MG63 (cell line): ENCODE measurements around the gene ATF4. TPM values are rescaled to one million over a fixed set of nuclear protein-coding genes. Genes with fewer than 3 reads are reported as not detected.
"Not testable (repeated sequence)": the region's sequence is repeated elsewhere in the genome, so short reads cannot be mapped to it uniquely, and the experiment has no call there.

Experiments
- DNase-seq: peaks from one replicate; pipeline ENCODE4 v3.0.0-alpha.2; 2020
- H3K27me3 ChIP-seq: fragments of 250-450 bp; sonication (Bioruptor Pico); 2 replicates; pipeline ENCODE4 v1.5.1; 2020; ENCODE audit warnings: mild to moderate bottlenecking, moderate library complexity
- H3K36me3 ChIP-seq: fragments of 250-450 bp; sonication (Bioruptor Pico); 2 replicates; pipeline ENCODE4 v1.5.1; 2020; ENCODE audit warnings: mild to moderate bottlenecking, moderate library complexity
- H3K4me3 ChIP-seq: fragments of 250-450 bp; sonication (Bioruptor Pico); 2 replicates; pipeline ENCODE4 v1.5.1; 2020; ENCODE audit warnings: mild to moderate bottlenecking, moderate library complexity
- H3K9me3 ChIP-seq: fragments of 250-450 bp; sonication (Bioruptor Pico); 2 replicates; pipeline ENCODE4 v1.5.1; 2020; ENCODE audit warnings: mild to moderate bottlenecking, moderate library complexity
- total RNA-seq: library from RNA; depleted of rRNA; stranded (reverse); fragments of >200 nt; shearing (Covaris generic); gene quantifications from 2 replicates; pipeline ENCODE4 v1.2.3, GENCODE V29; 2014; ENCODE audit warnings: low replicate concordance

ATF4 gene
- total RNA-seq, 1 experiment from 2014 or later = 436 TPM

DNA sequence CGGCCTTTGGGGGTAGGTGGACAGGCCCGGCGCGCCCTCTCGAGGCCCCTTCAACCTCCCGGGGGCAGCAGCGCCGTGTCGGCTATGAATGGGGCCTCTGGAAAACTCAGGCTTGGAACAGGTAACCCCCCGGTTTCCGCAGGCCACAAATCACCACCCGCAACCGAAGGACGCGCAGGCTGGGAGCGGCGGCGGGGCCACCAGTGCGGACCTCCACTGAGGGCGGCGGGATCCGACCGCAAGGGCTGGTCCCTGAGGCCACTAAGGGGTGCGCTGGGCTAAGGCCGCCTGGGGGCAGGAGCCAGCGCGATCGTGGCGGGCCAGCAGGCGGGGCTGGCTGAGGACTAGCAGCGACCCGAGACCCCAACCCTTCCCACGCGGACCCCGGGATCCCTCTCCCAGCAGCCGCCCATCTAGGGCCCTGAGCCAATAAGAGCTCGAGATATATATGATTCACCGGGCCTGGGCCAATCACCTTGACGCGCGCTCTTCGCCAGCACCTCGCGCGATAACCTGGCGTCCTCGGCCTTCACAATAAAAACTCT is 609 bp upstream of the ATF4 start:
- DNase-seq = peak; percentile 99
- Histone ChIP-seq H3K4me3 (peak overlapping the region; percentile 99), H3K27me3 (no peaks in the 10 kb centered on the region), H3K9me3 (no peaks in the 10 kb centered on the region), H3K36me3 (peaks cover 61% of the 10 kb centered on the region)

GRCh38 chr22:39521106-39521885 is 934 bp downstream of the ATF4 start:
- not testable (repeated sequence) for DNase-seq
- H3K36me3 ChIP-seq = peaks cover 46% of the 10 kb centered on the region

DNA sequence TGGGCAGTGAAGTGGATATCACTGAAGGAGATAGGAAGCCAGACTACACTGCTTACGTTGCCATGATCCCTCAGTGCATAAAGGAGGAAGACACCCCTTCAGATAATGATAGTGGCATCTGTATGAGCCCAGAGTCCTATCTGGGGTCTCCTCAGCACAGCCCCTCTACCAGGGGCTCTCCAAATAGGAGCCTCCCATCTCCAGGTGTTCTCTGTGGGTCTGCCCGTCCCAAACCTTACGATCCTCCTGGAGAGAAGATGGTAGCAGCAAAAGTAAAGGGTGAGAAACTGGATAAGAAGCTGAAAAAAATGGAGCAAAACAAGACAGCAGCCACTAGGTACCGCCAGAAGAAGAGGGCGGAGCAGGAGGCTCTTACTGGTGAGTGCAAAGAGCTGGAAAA is 1.7 kb downstream of the ATF4 start:
- Histone ChIP-seq H3K36me3 (peaks cover 41% of the 10 kb centered on the region), H3K4me3 (peak overlapping the region; percentile 99)
- H3K9me3 ChIP-seq, H3K27me3 ChIP-seq, DNase-seq: not testable (repeated sequence)

More at GRCh38 chr22:39521106-39521885, 934 bp downstream of the ATF4 start:
- H3K27me3 ChIP-seq, H3K9me3 ChIP-seq: not testable (repeated sequence)
- peak overlapping the region; percentile 99 for H3K4me3 ChIP-seq

- peak; percentile 68 for DNase-seq
- Histone ChIP-seq H3K9me3 (no peaks in the 10 kb centered on the region), H3K27me3 (no peaks in the 10 kb centered on the region), H3K36me3 (peaks cover 44% of the 10 kb centered on the region), H3K4me3 (peak overlapping the region; percentile 99)
These were observed 2.4 kb downstream of the ATF4 start for GRCh38 chr22:39522567-39523300.

DNA sequence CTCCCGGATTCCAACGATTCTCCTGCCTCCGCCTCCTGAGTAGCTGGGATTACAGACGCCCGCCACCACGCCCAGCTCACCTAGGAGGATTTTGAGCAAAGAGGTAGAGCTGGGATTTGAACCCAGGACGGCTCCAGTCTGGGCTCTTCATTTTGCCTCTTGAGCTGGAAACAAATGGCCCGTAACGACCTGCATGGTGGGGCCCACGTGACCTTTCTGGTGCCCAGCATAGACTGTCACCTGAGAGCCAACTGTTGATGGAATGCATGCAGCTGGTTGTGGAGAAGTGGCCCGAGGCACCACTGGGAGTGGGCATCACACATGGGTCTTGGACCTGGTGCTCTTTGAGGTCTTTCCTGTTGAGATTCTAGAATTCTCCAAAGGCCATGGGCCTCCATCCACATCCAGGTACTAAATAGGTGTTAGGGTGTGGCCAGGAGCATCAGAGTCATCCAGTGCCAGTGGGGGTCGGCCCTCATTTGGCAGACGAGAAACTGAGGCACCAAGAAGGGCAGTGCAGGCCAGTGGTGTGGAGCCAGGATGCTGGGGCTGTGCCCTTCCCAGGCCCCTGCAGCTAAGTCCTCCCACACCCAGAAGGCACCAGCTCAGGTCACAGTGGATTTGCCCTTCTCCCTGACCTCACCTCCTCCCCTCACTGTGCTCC is 3.9 kb downstream of the ATF4 start:
- DNase-seq = no peak
- Histone ChIP-seq H3K27me3 (no peaks in the 10 kb centered on the region), H3K9me3 (no peaks in the 10 kb centered on the region), H3K36me3 (peaks cover 56% of the 10 kb centered on the region), H3K4me3 (no peak overlapping the region)

DNA sequence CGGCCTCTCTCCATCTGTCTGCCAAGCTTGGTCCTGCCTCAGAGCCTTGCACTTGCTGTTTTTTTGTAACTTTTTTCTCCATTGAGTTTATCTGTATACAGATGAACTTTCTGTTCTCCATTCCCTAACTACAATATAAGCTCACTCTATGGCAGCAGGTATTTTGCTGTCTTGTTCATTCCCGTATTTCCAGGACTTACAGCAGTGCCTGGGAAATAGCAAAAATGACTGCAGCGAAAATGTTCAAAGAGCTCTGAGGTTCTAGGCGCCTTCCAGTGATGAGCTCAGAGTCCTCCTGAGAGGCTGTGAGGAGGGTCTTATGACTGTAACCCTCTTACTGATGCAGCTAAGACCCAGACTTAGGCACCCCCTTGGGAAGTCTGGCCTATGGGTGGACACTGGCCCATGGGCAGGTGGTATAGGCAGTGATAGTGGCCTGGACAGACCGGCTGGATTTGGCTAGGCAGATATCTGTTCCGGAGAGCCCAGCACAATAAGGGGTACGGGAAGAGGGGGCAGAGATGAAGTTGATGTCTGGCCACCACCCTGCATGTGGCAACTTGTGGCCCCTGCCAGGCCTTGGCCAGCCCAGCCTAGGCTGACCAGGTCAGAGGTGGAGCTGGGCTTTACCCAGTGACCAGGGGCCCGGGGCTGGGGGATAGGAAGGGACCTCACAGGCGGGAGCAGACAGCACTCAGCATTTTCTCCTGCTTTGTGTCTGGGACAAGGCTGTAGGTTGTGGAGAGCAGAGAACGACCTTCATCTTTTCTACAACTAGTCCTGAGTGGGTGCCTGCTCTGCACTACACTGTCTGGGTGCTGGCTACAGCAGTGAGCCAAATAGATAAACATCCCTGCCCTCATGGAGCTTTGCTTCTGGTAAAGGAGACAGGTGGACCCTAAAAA is 4.6 kb downstream of the ATF4 start:
- no peaks in the 10 kb centered on the region for H3K9me3 ChIP-seq
- no peaks in the 10 kb centered on the region for H3K27me3 ChIP-seq
- no peak for DNase-seq
- peaks cover 63% of the 10 kb centered on the region for H3K36me3 ChIP-seq
- no peak overlapping the region for H3K4me3 ChIP-seq

GRCh38 chr22:39525658-39525975 is 5.3 kb downstream of the ATF4 start:
- Histone ChIP-seq H3K4me3 (no peak overlapping the region), H3K27me3 (no peaks in the 10 kb centered on the region), H3K9me3 (no peaks in the 10 kb centered on the region), H3K36me3 (peaks cover 66% of the 10 kb centered on the region)
- no peak for DNase-seq

- Histone ChIP-seq H3K36me3 (peaks cover 64% of the 10 kb centered on the region), H3K27me3 (no peaks in the 10 kb centered on the region)
- DNase-seq = no peak
These were observed 6.4 kb downstream of the ATF4 start for GRCh38 chr22:39526736-39527171.

DNA sequence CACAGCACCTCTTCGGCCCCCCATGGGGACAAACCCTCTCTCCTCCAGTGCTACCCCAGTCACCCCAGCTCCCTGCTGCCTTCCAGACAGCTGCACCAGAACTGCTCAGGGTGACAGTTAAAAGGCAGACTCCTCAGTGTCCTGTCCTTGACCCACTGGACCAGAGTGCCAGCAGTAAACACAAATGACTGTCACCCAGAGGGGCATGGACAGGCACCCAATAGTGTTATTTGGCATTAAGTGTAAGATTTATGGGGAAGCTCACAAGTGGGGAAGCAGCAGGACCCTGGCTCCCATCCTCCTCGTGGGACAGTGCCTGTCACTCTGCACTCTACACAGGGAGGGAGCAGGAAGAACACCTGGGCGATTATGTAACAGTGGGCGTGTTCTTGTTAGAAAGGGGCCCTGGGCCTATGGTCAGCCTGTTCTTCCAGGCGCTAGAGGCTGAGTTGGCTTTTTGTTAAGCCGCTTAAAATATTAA is 7.2 kb downstream of the ATF4 start:
- DNase-seq = no peak
- Histone ChIP-seq H3K9me3 (no peaks in the 10 kb centered on the region), H3K27me3 (no peaks in the 10 kb centered on the region), H3K4me3 (no peak overlapping the region), H3K36me3 (peaks cover 56% of the 10 kb centered on the region)

More at GRCh38 chr22:39526736-39527171, 6.4 kb downstream of the ATF4 start:
- Histone ChIP-seq H3K4me3 (no peak overlapping the region), H3K9me3 (no peaks in the 10 kb centered on the region)

GRCh38 chr22:39528080-39528661 is 7.8 kb downstream of the ATF4 start:
- H3K27me3 ChIP-seq = no peaks in the 10 kb centered on the region
- no peak overlapping the region for H3K4me3 ChIP-seq
- H3K9me3 ChIP-seq = no peaks in the 10 kb centered on the region
- H3K36me3 ChIP-seq = peaks cover 50% of the 10 kb centered on the region
- no peak for DNase-seq

- H3K9me3 ChIP-seq = no peaks in the 10 kb centered on the region
- DNase-seq = peak; percentile 83
- H3K4me3 ChIP-seq = no peak overlapping the region
- peaks cover 46% of the 10 kb centered on the region for H3K36me3 ChIP-seq
- no peaks in the 10 kb centered on the region for H3K27me3 ChIP-seq
These were observed 8.5 kb downstream of the ATF4 start for GRCh38 chr22:39528681-39529486.

- no peak overlapping the region for H3K4me3 ChIP-seq
- H3K36me3 ChIP-seq = peaks cover 41% of the 10 kb centered on the region
- DNase-seq = no peak
- no peaks in the 10 kb centered on the region for H3K27me3 ChIP-seq
- no peaks in the 10 kb centered on the region for H3K9me3 ChIP-seq
These were observed 9.1 kb downstream of the ATF4 start for GRCh38 chr22:39529487-39529851.

DNA sequence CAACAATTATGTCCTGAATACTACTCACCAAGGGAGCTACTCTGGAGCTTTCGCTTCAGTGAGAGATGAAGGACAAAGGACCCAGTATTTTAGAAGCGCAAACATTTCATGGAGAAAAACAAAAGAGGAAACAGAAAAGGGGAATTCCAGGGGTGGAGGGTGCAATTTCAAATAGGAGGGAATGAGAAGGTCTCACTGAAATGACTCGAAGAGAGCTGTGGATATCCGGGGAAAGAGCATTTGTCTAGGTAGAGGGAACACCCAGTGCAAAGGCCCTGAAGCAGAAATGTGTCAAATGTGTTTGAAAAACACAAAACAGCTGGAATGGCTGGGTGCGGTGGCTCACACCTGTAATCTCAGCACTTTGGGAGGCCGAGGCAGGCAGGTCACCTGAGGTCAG is 9.8 kb downstream of the ATF4 start:
- DNase-seq = no peak
- H3K36me3 ChIP-seq = peaks cover 37% of the 10 kb centered on the region
- H3K4me3 ChIP-seq = no peak overlapping the region

DNA sequence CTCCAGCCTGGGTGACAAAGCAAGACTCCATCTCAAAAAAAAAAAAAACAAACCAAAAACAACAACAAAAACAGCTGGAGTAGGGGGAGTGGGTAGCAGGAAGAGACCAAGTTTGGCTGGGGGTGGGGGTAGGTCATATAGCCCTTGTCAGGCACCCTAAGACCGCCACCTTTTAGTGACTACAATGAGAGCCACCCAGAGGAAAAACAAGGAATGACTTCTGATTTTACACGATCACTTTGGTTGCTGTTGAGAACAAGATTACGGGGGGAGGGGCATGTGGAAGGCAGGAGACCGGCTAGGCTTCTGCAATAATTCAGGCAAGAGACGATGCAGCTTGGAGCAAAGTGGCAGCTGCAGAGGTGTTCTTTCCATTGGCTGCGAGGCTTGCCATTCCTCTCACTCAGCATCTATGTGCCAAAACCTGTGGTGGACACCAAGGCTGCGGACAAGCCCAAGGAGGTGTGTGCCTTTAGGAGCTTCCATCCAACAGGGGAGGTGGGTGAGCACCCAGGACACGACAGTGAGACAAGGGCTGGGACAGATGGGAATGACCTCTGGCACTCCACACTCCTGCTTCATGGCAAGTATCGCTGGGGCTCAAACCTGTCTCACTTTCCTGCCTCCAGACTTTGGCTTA is 10.4 kb downstream of the ATF4 start:
- H3K27me3 ChIP-seq = no peaks in the 10 kb centered on the region
- no peak overlapping the region; the same call in 1 of the 2 replicates for H3K4me3 ChIP-seq
- peaks cover 37% of the 10 kb centered on the region for H3K36me3 ChIP-seq

More for the DNA sequence above, 9.8 kb downstream of the ATF4 start:
- Histone ChIP-seq H3K27me3 (no peaks in the 10 kb centered on the region), H3K9me3 (no peaks in the 10 kb centered on the region)

More for the DNA sequence above, 10.4 kb downstream of the ATF4 start:
- DNase-seq = no peak
- no peaks in the 10 kb centered on the region for H3K9me3 ChIP-seq
